Posterior cingulate gyrus (tissue), 11 donors: ENCODE measurements around the gene SURF1.
"Not testable (repeated sequence)": the region's sequence is repeated elsewhere in the genome, so short reads cannot be mapped to it uniquely, and the experiment has no call there.

Experiments
- DNase-seq, 10 donors: peaks; one replicate each; pipeline versions ENCODE4 v3.0.0 to v3.0.0-alpha.2; 2020 to 2021; ENCODE audit warnings: mixed read lengths in 3 of 10
- intact Hi-C: fragments of 100-400 bp; cut with DNase I; formaldehyde crosslinking; loops from one replicate; pipeline ENCODE4 v1.15.1; 2023

SURF1 gene

GRCh38 chr9:133331221-133331620 lies 25.1 kb downstream of the SURF1 start:
- peak in 3 of 10 donors; percentile 47 to 73 (median 64) for DNase-seq
- intact Hi-C loops: no loop called here

- intact Hi-C loops: loop anchor here (5.0 kb wide), 1 partner anchor 142 kb away; no protein-coding TSS in a partner anchor
- peak in 7 of 10 donors; percentile 23 to 91 (median 55) for DNase-seq
Observed at GRCh38 chr9:133329306-133330156, 26.8 kb downstream of the SURF1 start.

GRCh38 chr9:133327834-133328484 lies 28.3 kb downstream of the SURF1 start:
- intact Hi-C loops: loop anchor here (5.0 kb wide), 1 partner anchor 141 kb away; no protein-coding TSS in a partner anchor
- DNase-seq: peak in 3 of 10 donors; percentile 37 to 40 (median 39)

GRCh38 chr9:133327021-133327420 lies 29.3 kb downstream of the SURF1 start:
- DNase-seq: peak in 3 of 10 donors; percentile 20 to 46 (median 21)
- intact Hi-C loops: loop anchor here (5.0 kb wide), 1 partner anchor 140 kb away; no protein-coding TSS in a partner anchor

GRCh38 chr9:133323991-133324703 lies 32.1 kb downstream of the SURF1 start:
- peak in 3 of 10 donors; percentile 10 to 45 (median 39) for DNase-seq
- intact Hi-C loops: no loop called here

- peak in 3 of 10 donors; percentile 20 to 57 (median 53) for DNase-seq
Observed at GRCh38 chr9:133323211-133323610, 33.1 kb downstream of the SURF1 start.

GRCh38 chr9:133322701-133323100 lies 33.6 kb downstream of the SURF1 start:
- intact Hi-C loops: no loop called here

More at GRCh38 chr9:133323211-133323610, 33.1 kb downstream of the SURF1 start:
- intact Hi-C loops: no loop called here

GRCh38 chr9:133321411-133321935 lies 34.8 kb downstream of the SURF1 start:
- intact Hi-C loops: no loop called here
- peak in 2 of 10 donors; percentile 42 to 64 for DNase-seq

More at GRCh38 chr9:133322701-133323100, 33.6 kb downstream of the SURF1 start:
- DNase-seq: peak in 3 of 10 donors; percentile 20 to 62 (median 32)

GRCh38 chr9:133320421-133320881 lies 35.8 kb downstream of the SURF1 start:
- intact Hi-C loops: no loop called here
- peak in 3 of 10 donors; percentile 49 to 74 (median 63) for DNase-seq

GRCh38 chr9:133317551-133317950 lies 38.7 kb downstream of the SURF1 start:
- DNase-seq: peak in 2 of 10 donors; percentile 45 to 60
- intact Hi-C loops: not testable (repeated sequence)

GRCh38 chr9:133315997-133316396 lies 40.3 kb downstream of the SURF1 start:
- intact Hi-C loops: no loop called here
- DNase-seq: no peak

GRCh38 chr9:133309608-133310007 lies 46.7 kb downstream of the SURF1 start:
- intact Hi-C loops: no loop called here
- DNase-seq: no peak

GRCh38 chr9:133307301-133307700 lies 49.0 kb downstream of the SURF1 start:
- intact Hi-C loops: no loop called here
- DNase-seq: peak in 2 of 10 donors; percentile 24 to 59

GRCh38 chr9:133306242-133307204 lies 49.8 kb downstream of the SURF1 start:
- DNase-seq: peak in 4 of 10 donors; percentile 7 to 68 (median 38)
- intact Hi-C loops: no loop called here

- peak in 1 of 10 donors; percentile 17 for DNase-seq
Observed at GRCh38 chr9:133305731-133306130, 50.6 kb downstream of the SURF1 start.

GRCh38 chr9:133304477-133305377 lies 51.6 kb downstream of the SURF1 start:
- peak in 1 of 10 donors; percentile 45 for DNase-seq
- intact Hi-C loops: no loop called here

More at GRCh38 chr9:133305731-133306130, 50.6 kb downstream of the SURF1 start:
- intact Hi-C loops: no loop called here

GRCh38 chr9:133304158-133304470 lies 52.2 kb downstream of the SURF1 start:
- intact Hi-C loops: no loop called here
- DNase-seq: no peak
